Measurements from ENCODE around the gene BAHD1.

The BAHD1 gene

GRCh38 chr15:40499931-40500330 lies 59.2 kb downstream of the BAHD1 start:
- DNase-seq (ENCODE audit: low spot score): no peak

GRCh38 chr15:40500568-40501330 lies 60.0 kb downstream of the BAHD1 start:
- DNase-seq (ENCODE audit: low spot score): peak; percentile 53

DNA sequence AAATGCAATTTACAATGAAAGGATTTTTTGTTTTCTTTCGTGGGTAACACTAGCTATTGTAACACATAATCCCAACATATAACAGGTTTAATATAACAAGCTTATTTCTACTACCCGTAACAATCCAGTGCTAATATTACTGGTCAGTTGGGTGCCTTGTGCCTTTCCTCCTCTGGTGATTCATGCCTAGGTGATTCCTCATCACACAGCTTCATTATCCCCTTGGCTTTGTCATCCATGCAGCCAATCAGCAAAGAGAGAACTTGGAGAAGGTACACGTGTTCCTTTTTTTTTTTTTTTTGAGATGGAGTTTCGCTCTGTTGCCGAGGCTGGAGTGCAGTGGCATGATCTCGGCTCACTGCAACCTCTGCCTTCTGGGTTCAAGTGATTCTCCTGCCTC lies 60.7 kb downstream of the BAHD1 start:
- no peak for DNase-seq (ENCODE audit: low spot score)

DNA sequence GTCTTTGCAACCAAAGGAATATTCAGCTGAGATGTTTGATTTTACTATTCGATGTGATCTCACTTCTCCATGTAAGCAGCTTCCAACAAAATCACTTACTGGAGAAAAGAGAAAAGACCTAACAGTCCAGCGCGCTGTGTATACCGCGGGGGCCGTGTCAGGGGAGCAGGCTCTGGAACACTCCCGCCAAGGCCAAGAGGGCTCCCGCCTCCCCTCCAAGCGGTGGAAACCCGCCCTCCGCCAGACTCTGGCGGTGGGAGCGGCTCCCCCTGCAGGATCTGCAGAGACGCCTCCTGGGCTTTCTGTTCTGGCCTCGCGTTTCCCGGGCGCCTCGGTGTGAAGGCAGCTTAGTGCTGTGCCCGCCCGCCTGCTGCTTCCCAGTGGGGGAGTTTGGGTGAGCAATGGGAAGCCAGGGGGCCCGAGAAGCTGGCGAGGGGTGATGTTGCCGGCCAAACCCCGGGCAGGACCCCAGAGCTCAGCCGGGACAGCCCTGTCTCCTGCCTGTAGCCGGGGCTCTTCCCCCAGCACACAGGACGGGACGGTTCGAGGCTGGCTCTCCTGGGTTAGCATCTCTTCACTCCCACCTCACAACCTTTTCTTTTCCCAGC lies 66.3 kb downstream of the BAHD1 start:
- peak; percentile 94 for DNase-seq (ENCODE audit: low spot score)

DNA sequence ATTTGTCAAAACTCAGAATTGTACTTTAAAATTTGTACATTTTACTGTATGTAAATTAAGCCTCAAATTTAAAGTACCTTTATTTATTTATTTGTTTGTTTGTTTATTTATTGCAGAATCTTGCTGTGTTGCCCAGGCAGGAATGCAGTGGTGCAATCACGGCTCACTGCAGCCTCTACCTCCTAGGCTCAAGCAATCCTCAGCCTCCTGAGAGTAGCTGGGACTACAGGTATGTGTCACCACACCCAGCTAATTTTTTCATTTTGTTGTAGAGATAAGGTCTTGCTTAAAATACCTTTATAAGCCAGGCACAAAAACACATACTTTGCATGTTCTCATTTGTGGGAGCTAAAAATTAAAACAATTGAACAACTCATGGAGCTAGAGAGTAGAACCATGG lies 67.5 kb downstream of the BAHD1 start:
- DNase-seq (ENCODE audit: low spot score): no peak

GRCh38 chr15:40510201-40510600 lies 69.4 kb downstream of the BAHD1 start:
- no peak for DNase-seq (ENCODE audit: low spot score)

- no peak for DNase-seq (ENCODE audit: low spot score)
Observed at GRCh38 chr15:40511093-40511471, 70.3 kb downstream of the BAHD1 start.

- peak; percentile 89 for DNase-seq (ENCODE audit: low spot score)
Observed at GRCh38 chr15:40511472-40512133, 70.8 kb downstream of the BAHD1 start.

DNA sequence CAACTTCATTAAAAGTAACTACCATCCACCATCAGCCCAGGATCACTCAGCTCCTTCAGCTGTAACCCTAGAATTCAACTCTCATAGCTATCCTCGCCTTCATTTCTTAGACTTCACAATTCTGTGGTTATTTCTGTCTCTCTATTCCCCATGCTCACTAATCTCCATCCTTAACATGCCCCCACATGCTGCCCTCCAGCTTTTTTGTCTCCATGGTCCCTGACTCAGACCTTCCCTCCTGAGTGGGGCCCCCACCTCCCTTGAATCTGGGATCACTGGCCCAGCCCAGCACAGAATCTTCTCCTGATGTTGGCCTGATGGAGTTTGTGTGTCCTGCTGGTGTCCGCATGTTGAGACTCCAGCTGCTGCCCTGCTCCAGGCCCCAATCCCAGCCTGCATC lies 71.7 kb downstream of the BAHD1 start:
- no peak for DNase-seq (ENCODE audit: low spot score)

DNA sequence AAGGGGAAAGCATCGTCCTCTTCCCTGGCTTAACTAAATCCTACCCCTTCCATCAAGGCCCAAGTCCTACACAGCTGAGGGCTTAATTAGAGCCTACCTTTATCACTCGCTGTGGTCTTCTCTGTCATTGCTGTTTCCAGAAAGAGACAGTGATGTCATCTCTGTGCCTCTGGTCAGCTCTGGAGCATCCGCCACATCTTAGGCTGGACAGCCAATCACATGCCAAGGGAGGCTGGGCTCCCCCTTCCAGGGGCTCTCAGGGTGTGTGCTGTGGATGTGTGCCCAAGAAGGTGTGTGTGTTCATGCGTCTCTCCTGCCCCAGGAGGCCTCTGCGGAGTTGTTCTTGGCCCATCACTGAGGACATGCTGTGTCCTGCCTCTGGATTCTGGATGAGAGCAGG lies 72.9 kb downstream of the BAHD1 start:
- DNase-seq (ENCODE audit: low spot score): no peak

GRCh38 chr15:40516322-40516721 lies 75.6 kb downstream of the BAHD1 start:
- no peak for DNase-seq (ENCODE audit: low spot score)
